Peyer's patch (tissue), 4 donors: ENCODE measurements around the gene ICE2.

Experiments
- CTCF ChIP-seq, 6 experiments: fragments of 450-650 bp in 4 of 6; fragments of 200-600 bp in 2 of 6; sonication (generic) in 1 of 6; IDR thresholded peaks; one replicate each; pipeline ENCODE4 v1.5.1; 2017 to 2019; ENCODE audit warnings: antibody characterized with exemption in 6 of 6, mild to moderate bottlenecking in 3 of 6, moderate library complexity in 1 of 6
- POLR2A ChIP-seq, 2 donors: fragments of 450-650 bp; IDR thresholded peaks; one replicate each; pipeline ENCODE4 v1.5.1; 2017; ENCODE audit warnings: antibody characterized with exemption in 2 of 2, mild to moderate bottlenecking in 2 of 2, moderate library complexity in 2 of 2

GRCh38 chr15:60438646-60439045 is 40.3 kb downstream of the ICE2 start:
- TF ChIP-seq CTCF (IDR thresholded peaks at IDR 0.05) (no peak), POLR2A (IDR thresholded peaks at IDR 0.05) (no peak)
